K562 (cell line): ENCODE data around the gene FFAR1. TPM values are rescaled to one million over a fixed set of nuclear protein-coding genes. Genes with fewer than 3 reads are reported as not detected.
"Not testable (repeated sequence)": the region's sequence is repeated elsewhere in the genome, so short reads cannot be mapped to it uniquely, and the experiment has no call there.

Experiments used
- ATAC-seq: fragments of 200-7000 bp; cut with Tn5 transposase; 3 replicates; pipeline ENCODE4 v1.9.1; 2020; ENCODE audit warnings: moderate library complexity
- BruUV-seq: library from RNA; stranded (reverse); fragments of 400-500 nt; replicated peaks from 2 replicates; lab custom pipeline; 2021; lab: Mats Ljungman, UMichigan
- CTCF ChIA-PET: fragments of 300-600 bp; formaldehyde crosslinking; extraction: SDS; loops from one replicate; lab custom pipeline; 2021; ENCODE audit warnings: low intra/inter-chr PET ratio; lab: Yijun Ruan, JAX
- POLR2A ChIA-PET: fragments of 300-600, 350-650 bp; sonication (Branson Sonifier 250); formaldehyde crosslinking; extraction: SDS; loops from one replicate; lab custom pipeline; 2021; ENCODE audit warnings: antibody characterized with exemption, inconsistent platforms; lab: Yijun Ruan, JAX
- DNase-seq, 4 experiments: peaks; one replicate each; pipeline versions ENCODE4 v3.0.0 to v3.0.0-alpha.2; 2011 to 2018; ENCODE audit warnings: low spot score in 3 of 4, mixed read lengths in 3 of 4; ENCODE audit errors: extremely low read depth in 1 of 4
- FAIRE-seq: peaks from 2 replicates; lab custom pipeline; 2011; peaks lifted over from hg19 to GRCh38; lab: Jason Lieb, UNC
- H2AFZ ChIP-seq: 2 replicates; pipeline ENCODE4 v1.6.0; 2011; ENCODE audit warnings: low read depth, low read length, control low read depth, inconsistent platforms
- H3K27ac ChIP-seq: fragments of 200-600 bp; 3 replicates; pipeline ENCODE4 v1.8.0; 2011; ENCODE audit warnings: low read depth, mild to moderate bottlenecking, control low read depth, inconsistent platforms, low read length, moderate library complexity, mixed read lengths; ENCODE audit errors: extremely low read depth
- H3K27me3 ChIP-seq, 2 experiments: fragments of 300-600 bp in 1 of 2; 2 replicates in 1 of 2; 3 replicates in 1 of 2; pipeline versions ENCODE4 v1.6.0 to v1.8.0; 2011; ENCODE audit warnings: inconsistent platforms in 2 of 2, low read length in 2 of 2, mild to moderate bottlenecking in 1 of 2, mixed read lengths in 1 of 2, moderate library complexity in 1 of 2; ENCODE audit not compliant: control insufficient read depth in 2 of 2, insufficient read depth in 2 of 2
- H3K36me3 ChIP-seq: fragments of 300-600 bp; 3 replicates; pipeline ENCODE4 v1.8.0; 2011; ENCODE audit warnings: mild to moderate bottlenecking, low read length, inconsistent platforms; ENCODE audit not compliant: control insufficient read depth, insufficient read depth
- H3K4me1 ChIP-seq, 2 experiments: fragments of 200-600 bp in 1 of 2; replicated peaks in 1 of 2; 2 replicates in 1 of 2; 3 replicates in 1 of 2; pipeline versions ENCODE4 v1.5.1 to v1.8.0; 2011; ENCODE audit warnings: inconsistent platforms in 2 of 2, low read length in 2 of 2, mild to moderate bottlenecking in 1 of 2, mixed read lengths in 1 of 2, moderate library complexity in 1 of 2; ENCODE audit not compliant: control insufficient read depth in 2 of 2, insufficient read depth in 2 of 2
- H3K4me2 ChIP-seq: 2 replicates; pipeline ENCODE4 v1.6.1; 2011; ENCODE audit warnings: low read length, control low read depth, inconsistent platforms, mixed read lengths; ENCODE audit not compliant: insufficient read depth
- H3K4me3 ChIP-seq: fragments of 200-600 bp; sonication (generic), shearing (Covaris generic); 2 replicates; pipeline ENCODE4 v1.5.1; 2016; ENCODE audit warnings: control low read depth, inconsistent platforms
- H3K79me2 ChIP-seq: fragments of 200-600 bp; 3 replicates; pipeline ENCODE4 v1.8.0; 2011; ENCODE audit warnings: low read length, inconsistent platforms; ENCODE audit not compliant: control insufficient read depth, insufficient read depth
- H3K9ac ChIP-seq, 2 experiments: 2 replicates each; pipeline versions ENCODE4 v1.6.0 to v1.6.1; 2011; ENCODE audit warnings: low read depth in 2 of 2, low read length in 2 of 2, control low read depth in 1 of 2, inconsistent platforms in 1 of 2, mild to moderate bottlenecking in 1 of 2, mixed read lengths in 1 of 2; ENCODE audit not compliant: insufficient read depth in 1 of 2
- H3K9me1 ChIP-seq: one replicate; pipeline ENCODE4 v1.6.0; 2011; ENCODE audit warnings: inconsistent platforms, mild to moderate bottlenecking, low read length, moderate library complexity; ENCODE audit not compliant: control insufficient read depth, insufficient read depth
- H3K9me3 ChIP-seq: replicated peaks from 2 replicates; pipeline ENCODE4 v1.5.1; 2011; ENCODE audit warnings: low read depth, low read length, inconsistent platforms; ENCODE audit not compliant: control insufficient read depth, insufficient read depth
- H4K20me1 ChIP-seq: replicated peaks from 2 replicates; pipeline ENCODE4 v1.6.1; 2011; ENCODE audit warnings: low read length, inconsistent platforms, mixed read lengths; ENCODE audit not compliant: control insufficient read depth, insufficient read depth
- ELF4 ChIP-seq: fragments of 450-650 bp; formaldehyde crosslinking; IDR thresholded peaks from 2 replicates; pipeline ENCODE4 v1.4.0; 2022; ENCODE audit warnings: missing genetic modification characterization
- HLTF ChIP-seq: fragments of 450-650 bp; IDR thresholded peaks from 2 replicates; pipeline ENCODE4 v1.6.1; 2016
- LARP7 ChIP-seq: fragments of 450-650 bp; IDR thresholded peaks from 2 replicates; pipeline ENCODE4 v1.6.1; 2016
- MTA1 ChIP-seq: fragments of 450-650 bp; IDR thresholded peaks from 2 replicates; pipeline ENCODE4 v1.6.1; 2017; ENCODE audit warnings: borderline replicate concordance
- ZNF512 ChIP-seq: IDR thresholded peaks from 2 replicates; pipeline ENCODE4 v1.6.1; 2016; ENCODE audit warnings: missing genetic modification characterization, missing compliant biosample characterization
- ZNF589 ChIP-seq: fragments of 200-800 bp; sonication (Bioruptor generic); IDR thresholded peaks from 2 replicates; pipeline ENCODE4 v1.6.1; 2016; ENCODE audit warnings: low read depth, missing genetic modification characterization, missing compliant biosample characterization
- in situ Hi-C: fragments of 300-500 bp; cut with MboI; formaldehyde crosslinking; loops from 4 replicates; pipeline ENCODE4 v1.15.0; 2018; ENCODE audit warnings: inconsistent platforms, mixed read lengths
- intact Hi-C: fragments of 100-400 bp; cut with micrococcal nuclease; formaldehyde crosslinking; loops from 2 replicates; pipeline ENCODE4 v1.14.2; 2022
- polyA plus RNA-seq, 8 experiments: library from polyadenylated mRNA; depleted of rRNA in 4 of 8; stranded (reverse) in 5 of 8; unstranded in 3 of 8; fragments of >200 nt; fragmentation: Nextera tagmentation in 2 of 8; fragmentation: Illumina TruSeq in 1 of 8; extraction: Ambion mirVana in 2 of 8; extraction: Trizol in 1 of 8; gene quantifications; 2 replicates each; pipeline versions ENCODE4 v1.2.1 to v1.2.3, GENCODE V29; 2011 to 2014; ENCODE audit warnings: inconsistent platforms in 1 of 8, missing spikeins in 1 of 8
- total RNA-seq, 7 experiments: library from RNA; depleted of rRNA in 6 of 7; stranded (reverse); fragments of >200 nt in 6 of 7; fragmentation: Illumina TruSeq in 2 of 7; extraction: Trizol in 2 of 7; gene quantifications; 2 replicates each; pipeline versions ENCODE4 v1.2.1 to v1.2.3, GENCODE V29; 2011 to 2021; ENCODE audit warnings: low replicate concordance in 1 of 7

FFAR1 gene
- total and polyA plus RNA-seq, 9 of the 15 experiments (the other 6 are each of a cell fraction or from before 2014, with no cell fraction given) = not detected

DNA sequence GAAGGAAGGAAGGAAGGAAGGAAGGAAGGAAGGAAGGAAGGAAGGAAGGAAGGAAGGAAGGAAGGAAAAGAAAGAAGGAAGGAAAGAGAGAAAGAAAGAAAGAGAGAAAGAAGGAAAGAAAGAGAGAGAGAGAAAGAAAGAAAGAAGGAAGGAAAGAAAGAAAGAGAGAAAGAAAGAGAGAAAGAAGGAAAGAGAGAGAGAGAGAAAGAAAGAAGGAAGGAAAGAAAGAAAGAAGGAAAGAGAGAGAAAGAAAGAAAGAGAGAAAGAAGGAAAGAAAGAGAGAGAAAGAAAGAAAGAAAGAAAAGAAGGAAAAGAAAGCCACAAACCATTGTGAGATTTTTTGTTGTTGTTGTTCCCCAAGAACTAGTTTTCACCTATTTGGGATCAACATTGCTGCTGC lies 26.3 kb downstream of the FFAR1 start:
- H3K4me1 ChIP-seq, H3K36me3 ChIP-seq, FAIRE-seq, H3K27ac ChIP-seq, H3K27me3 ChIP-seq, BruUV-seq, H3K9ac ChIP-seq, ATAC-seq, H3K4me3 ChIP-seq, H4K20me1 ChIP-seq, intact Hi-C loops, H3K79me2 ChIP-seq, H2AFZ ChIP-seq, H3K9me3 ChIP-seq, H3K4me2 ChIP-seq, H3K9me1 ChIP-seq, in situ Hi-C loops, DNase-seq, CTCF ChIA-PET: not testable (repeated sequence)
- TF ChIP-seq LARP7 = 0 out of 2 replicates have a peak, but pooled peaks have one; percentile 62
- TF ChIP-seq ZNF589 (CRISPR knock-in tag) = peak; percentile 0; the same call in 1 of the 2 replicates
- TF ChIP-seq MTA1 = peak; percentile 35; the same call in 1 of the 2 replicates
- 0 out of 2 replicates have a peak, but pooled peaks have one; percentile 25 for TF ChIP-seq HLTF
- peak; percentile 100 for TF ChIP-seq ZNF512 (tag)
- 0 out of 2 replicates have a peak, but pooled peaks have one; percentile 53 for TF ChIP-seq ELF4 (CRISPR knock-in tag)
- POLR2A ChIA-PET = interaction anchor here (0.7 to 1.1 kb wide), 3 partner anchors 10 to 117 kb away, joined by 3 read pairs; no protein-coding TSS in a partner anchor
